Keratinocyte (primary cell): ENCODE data around the gene FTHL17. TPM values are rescaled to one million over a fixed set of nuclear protein-coding genes. Genes with fewer than 3 reads are reported as not detected.

ENCODE experiments used
- DNase-seq: peaks from one replicate; pipeline ENCODE4 v3.0.0-alpha.2; 2011; ENCODE audit warnings: low read depth, missing footprints, low spot score
- FAIRE-seq: peaks from 2 replicates; lab custom pipeline; 2011; peaks lifted over from hg19 to GRCh38; lab: Jason Lieb, UNC
- H2AFZ ChIP-seq: 2 replicates; pipeline ENCODE4 v1.6.0; 2012; ENCODE audit warnings: low read length, control low read depth, inconsistent platforms; ENCODE audit not compliant: control insufficient read depth
- H3K27ac ChIP-seq: 2 replicates; pipeline ENCODE4 v1.5.1; 2011; ENCODE audit warnings: low read length; ENCODE audit not compliant: control insufficient read depth, insufficient read depth
- H3K27me3 ChIP-seq: 3 replicates; pipeline ENCODE4 v1.6.0; 2011; ENCODE audit warnings: low read length; ENCODE audit not compliant: control insufficient read depth, insufficient read depth; ENCODE audit errors: extremely low read depth
- H3K36me3 ChIP-seq, 2 experiments: 2 replicates in 1 of 2; 3 replicates in 1 of 2; pipeline ENCODE4 v1.5.1; 2011; ENCODE audit warnings: low read length in 2 of 2, mild to moderate bottlenecking in 1 of 2; ENCODE audit not compliant: control insufficient read depth in 2 of 2, insufficient read depth in 2 of 2; ENCODE audit errors: extremely low read depth in 1 of 2
- H3K4me1 ChIP-seq: 3 replicates; pipeline ENCODE4 v1.5.1; 2011; ENCODE audit warnings: low read length; ENCODE audit not compliant: control insufficient read depth, insufficient read depth; ENCODE audit errors: extremely low read depth
- H3K4me2 ChIP-seq: 3 replicates; pipeline ENCODE4 v1.6.0; 2011; ENCODE audit warnings: low read depth, low read length; ENCODE audit not compliant: control insufficient read depth, insufficient read depth; ENCODE audit errors: extremely low read depth
- H3K4me3 ChIP-seq, 3 experiments: fragments of 200-600 bp in 1 of 3; sonication (generic) in 1 of 3; 2 replicates in 2 of 3; 3 replicates in 1 of 3; pipeline ENCODE4 v1.5.1; 2011 to 2016; ENCODE audit warnings: low read length in 3 of 3, mild to moderate bottlenecking in 3 of 3, control low read depth in 2 of 3, inconsistent platforms in 1 of 3, low read depth in 1 of 3, mixed read lengths in 1 of 3, mixed run types in 1 of 3, moderate library complexity in 1 of 3; ENCODE audit not compliant: control insufficient read depth in 2 of 3, insufficient read depth in 2 of 3; ENCODE audit errors: extremely low read depth in 1 of 3
- H3K79me2 ChIP-seq: 2 replicates; pipeline ENCODE4 v1.6.0; 2012; ENCODE audit warnings: low read length; ENCODE audit not compliant: control insufficient read depth, insufficient read depth
- H3K9ac ChIP-seq: 3 replicates; pipeline ENCODE4 v1.6.0; 2011; ENCODE audit warnings: low read length; ENCODE audit not compliant: control insufficient read depth, insufficient read depth; ENCODE audit errors: extremely low read depth
- H3K9me1 ChIP-seq: 3 replicates; pipeline ENCODE4 v1.6.0; 2011; ENCODE audit warnings: low read length; ENCODE audit not compliant: control insufficient read depth, insufficient read depth; ENCODE audit errors: extremely low read depth
- H3K9me3 ChIP-seq: 2 replicates; pipeline ENCODE4 v1.5.1; 2012; ENCODE audit warnings: low read depth, low read length; ENCODE audit not compliant: control insufficient read depth
- H4K20me1 ChIP-seq: 3 replicates; pipeline ENCODE4 v1.6.0; 2011; ENCODE audit warnings: low read length; ENCODE audit not compliant: control insufficient read depth, insufficient read depth; ENCODE audit errors: extremely low read depth
- CTCF ChIP-seq, 3 experiments: IDR thresholded peaks in 1 of 3; conservative IDR thresholded peaks in 1 of 3; optimal IDR thresholded peaks in 1 of 3; 2 replicates in 2 of 3; 3 replicates in 1 of 3; pipeline versions ENCODE3 to v1.5.1; 2011; ENCODE audit warnings: low read length in 3 of 3, mild to moderate bottlenecking in 3 of 3, moderate library complexity in 2 of 3, control low read depth in 1 of 3, inconsistent platforms in 1 of 3; ENCODE audit not compliant: insufficient read depth in 2 of 3; ENCODE audit errors: extremely low read depth in 1 of 3
- EZH2 ChIP-seq: IDR thresholded peaks from one replicate; pipeline ENCODE4 v1.6.1; 2012; ENCODE audit warnings: inconsistent platforms, mild to moderate bottlenecking, low read length, moderate library complexity
- dilution Hi-C: fragments of 300-500 bp; cut with MboI; formaldehyde crosslinking; loops from one replicate; pipeline ENCODE4 v1.7.0; 2020; ENCODE audit warnings: low sequenced_read_pairs; ENCODE audit not compliant: extremely low pct_ligation_motif_present
- polyA plus RNA-seq, 5 experiments: library from polyadenylated mRNA; depleted of rRNA in 3 of 5; stranded (reverse) in 3 of 5; stranded (forward) in 1 of 5; unstranded in 1 of 5; fragments of >200 nt; gene quantifications; 1 replicate in 1 of 5; 2 replicates in 3 of 5; 3 replicates in 1 of 5; pipeline versions ENCODE4 v1.2.1 to v1.2.3, GENCODE V29; 2011 to 2012; ENCODE audit warnings: missing spikeins in 2 of 5, low read depth in 1 of 5, low replicate concordance in 1 of 5

FTHL17 gene
- polyA plus RNA-seq, 1 donor (not counting 4 experiments of a cell fraction or from before 2014, with no cell fraction given) = not detected

DNA sequence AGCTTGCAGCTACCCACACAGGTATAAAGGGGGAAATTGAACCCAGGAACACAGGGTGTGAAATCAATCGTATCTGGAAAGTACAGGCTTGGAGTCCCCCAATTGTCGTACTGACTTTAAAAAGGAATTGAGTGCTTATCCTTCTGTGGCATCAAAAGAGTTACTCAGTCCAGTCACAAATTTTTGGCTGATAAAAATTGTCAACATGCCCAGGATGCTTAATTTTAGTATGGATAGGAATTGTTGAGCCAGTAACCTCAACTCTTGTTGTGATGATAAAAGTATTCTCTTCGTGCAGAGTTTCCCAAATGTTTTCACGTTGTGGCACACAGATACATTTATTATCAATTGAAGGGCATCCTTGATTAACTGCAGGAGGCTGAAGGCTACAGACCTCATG is 43.6 kb upstream of the FTHL17 start:
- no peaks in the 10 kb centered on the region for H4K20me1 ChIP-seq
- no peak overlapping the region for H3K4me3 ChIP-seq
- H3K27ac ChIP-seq = no peak overlapping the region
- H3K36me3 ChIP-seq = no peaks in the 10 kb centered on the region
- FAIRE-seq = no peak
- no peak overlapping the region for H3K9ac ChIP-seq
- dilution Hi-C loops = no loop called here
- H2AFZ ChIP-seq = no peak overlapping the region
- no peak for DNase-seq
- no peaks in the 10 kb centered on the region for H3K4me1 ChIP-seq
- H3K79me2 ChIP-seq = no peaks in the 10 kb centered on the region
- H3K9me3 ChIP-seq = no peaks in the 10 kb centered on the region
- H3K4me2 ChIP-seq = no peak overlapping the region
- no peaks in the 10 kb centered on the region for H3K27me3 ChIP-seq
- H3K9me1 ChIP-seq = no peaks in the 10 kb centered on the region
- TF ChIP-seq CTCF (optimal IDR thresholded peaks at IDR 0.05 in 1 of 3, IDR thresholded peaks at IDR 0.05 in 1 of 3, conservative IDR thresholded peaks at IDR 0.05 in 1 of 3; ENCODE audit: extremely low read depth in 1 of 3, insufficient read depth in 2 of 3, low read length in 3 of 3) = no peak

DNA sequence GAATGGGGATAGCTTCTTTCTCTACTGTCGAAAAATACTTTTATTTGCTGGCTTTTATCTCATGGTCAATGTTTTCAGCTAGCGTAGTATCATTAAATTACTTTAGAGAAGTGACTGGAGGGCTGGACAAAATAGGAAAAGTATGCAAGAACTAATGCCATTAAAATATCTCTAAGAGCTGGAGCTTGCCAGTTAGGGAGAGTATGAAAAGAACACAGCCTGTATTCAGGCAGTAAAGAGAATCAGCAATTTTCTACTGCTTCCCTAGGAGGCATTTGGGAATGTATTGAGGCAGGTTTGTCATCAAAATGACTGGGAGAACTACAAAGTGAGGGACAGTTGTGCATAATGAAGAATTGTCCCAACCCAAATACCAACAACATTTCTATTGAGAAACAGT is 43.0 kb upstream of the FTHL17 start:
- H2AFZ ChIP-seq = no peak overlapping the region

More for the DNA sequence above, 43.0 kb upstream of the FTHL17 start:
- Histone ChIP-seq H3K4me2 (no peak overlapping the region), H3K36me3 (no peaks in the 10 kb centered on the region), H3K9ac (no peak overlapping the region), H3K9me1 (no peaks in the 10 kb centered on the region), H3K4me3 (no peak overlapping the region), H3K4me1 (no peaks in the 10 kb centered on the region), H3K79me2 (no peaks in the 10 kb centered on the region), H4K20me1 (no peaks in the 10 kb centered on the region), H3K27ac (no peak overlapping the region), H3K9me3 (no peaks in the 10 kb centered on the region), H3K27me3 (no peaks in the 10 kb centered on the region)
- dilution Hi-C loops = no loop called here
- no peak for TF ChIP-seq EZH2
- TF ChIP-seq CTCF (optimal IDR thresholded peaks at IDR 0.05 in 1 of 3, IDR thresholded peaks at IDR 0.05 in 1 of 3, conservative IDR thresholded peaks at IDR 0.05 in 1 of 3; ENCODE audit: extremely low read depth in 1 of 3, insufficient read depth in 2 of 3, low read length in 3 of 3) = no peak
- no peak for DNase-seq
- FAIRE-seq = no peak
